Measurements from ENCODE around the gene CDKN1B. TPM values are rescaled to one million over a fixed set of nuclear protein-coding genes. Genes with fewer than 3 reads are reported as not detected.

The CDKN1B gene
- total and polyA plus RNA-seq, 2 of the 13 experiments (the other 11 are each of a cell fraction or from before 2014, with no cell fraction given), result 20.1 to 37.2 TPM

GRCh38 chr12:12673296-12673695 is 43.9 kb upstream of the CDKN1B start:
- in situ Hi-C loops (cut with HindIII; ENCODE audit: extremely low pct_ligation_motif_present, low pct_unique_long_range_greater_than_20kb) (no loop called here), intact Hi-C loops (cut with micrococcal nuclease; ENCODE audit: unreplicated experiment) (no loop called here)
- Histone ChIP-seq H3K27ac (ENCODE audit: extremely low read length, insufficient read depth, low read length) (no peak overlapping the region), H3K4me1 (ENCODE audit: insufficient read depth, low read length) (no peaks in the 10 kb centered on the region), H3K79me2 (ENCODE audit: insufficient read depth, low read length) (no peaks in the 10 kb centered on the region), H3K27me3 (ENCODE audit: control insufficient read depth in 1 of 2, insufficient read depth in 2 of 2, low read length in 2 of 2) (peaks cover 0 to 1% of the 10 kb centered on the region in 2 experiments; a peak in 1 of 5 replicates), H3K9me3 (ENCODE audit: low read length) (no peaks in the 10 kb centered on the region), H3K4me3 (replicated peaks in 1 of 3; ENCODE audit: insufficient read depth in 1 of 3, low read depth in 2 of 3, low read length in 3 of 3) (no peak overlapping the region), H3K9ac (ENCODE audit: insufficient read depth, low read depth, low read length) (no peak overlapping the region), H3K36me3 (replicated peaks in 1 of 2; ENCODE audit: control insufficient read depth in 1 of 2, insufficient read depth in 2 of 2, low read length in 2 of 2) (no peaks in the 10 kb centered on the region), H3K4me2 (ENCODE audit: low read depth, low read length) (no peak overlapping the region), H2AFZ (ENCODE audit: low read length) (no peak overlapping the region), H4K20me1 (ENCODE audit: insufficient read depth, low read length) (no peaks in the 10 kb centered on the region)
- no peak for DNase-seq (ENCODE audit: low spot score)
- POLR2A ChIA-PET, result no interaction called here
- WGBS (ENCODE audit: low lambda C conversion rate), result 65% methylated on average over 3 of the region's 3 CpGs
- ATAC-seq, result no peak
- no TSS peak for BruUV-seq (replicated peaks)
- no peak for FAIRE-seq
- CTCF ChIA-PET (ENCODE audit: low intra/inter-chr PET ratio, low total read pairs), result no interaction called here
- TF ChIP-seq ZMYM3 (CRISPR knock-in tag; IDR thresholded peaks at IDR 0.05) (no peak), NCOR1 (IDR thresholded peaks at IDR 0.05; ENCODE audit: borderline replicate concordance, low read length) (no peak), ZFP91 (CRISPR knock-in tag; IDR thresholded peaks at IDR 0.05; ENCODE audit: borderline replicate concordance) (no peak), MYNN (CRISPR knock-in tag; IDR thresholded peaks at IDR 0.05; ENCODE audit: low read depth) (no peak), CSRNP2 (CRISPR knock-in tag; conservative IDR thresholded peaks at IDR 0.05; ENCODE audit: low read depth) (no peak), FLYWCH1 (CRISPR knock-in tag; IDR thresholded peaks at IDR 0.05) (no peak), NFATC3 (CRISPR knock-in tag; IDR thresholded peaks at IDR 0.05) (no peak), ARNT (IDR thresholded peaks at IDR 0.05) (no peak), CREM (IDR thresholded peaks at IDR 0.05) (no peak), CREM (CRISPR knock-in tag; IDR thresholded peaks at IDR 0.05) (no peak), ZNF772 (CRISPR knock-in tag; IDR thresholded peaks at IDR 0.05) (no peak), ATF1 (CRISPR knock-in tag; IDR thresholded peaks at IDR 0.05) (no peak), BCLAF1 (IDR thresholded peaks at IDR 0.05) (no peak), ZIK1 (CRISPR knock-in tag; IDR thresholded peaks at IDR 0.05; ENCODE audit: borderline replicate concordance, low read depth) (no peak), ZNF124 (CRISPR knock-in tag; IDR thresholded peaks at IDR 0.05) (no peak)
- TF ChIP-seq, protein P1, sequence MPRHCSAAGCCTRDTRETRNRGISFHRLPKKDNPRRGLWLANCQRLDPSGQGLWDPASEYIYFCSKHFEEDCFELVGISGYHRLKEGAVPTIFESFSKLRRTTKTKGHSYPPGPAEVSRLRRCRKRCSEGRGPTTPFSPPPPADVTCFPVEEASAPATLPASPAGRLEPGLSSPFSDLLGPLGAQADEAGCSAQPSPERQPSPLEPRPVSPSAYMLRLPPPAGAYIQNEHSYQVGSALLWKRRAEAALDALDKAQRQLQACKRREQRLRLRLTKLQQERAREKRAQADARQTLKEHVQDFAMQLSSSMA (CRISPR knock-in tag; IDR thresholded peaks at IDR 0.05), result no peak
- TF ChIP-seq, protein P2, sequence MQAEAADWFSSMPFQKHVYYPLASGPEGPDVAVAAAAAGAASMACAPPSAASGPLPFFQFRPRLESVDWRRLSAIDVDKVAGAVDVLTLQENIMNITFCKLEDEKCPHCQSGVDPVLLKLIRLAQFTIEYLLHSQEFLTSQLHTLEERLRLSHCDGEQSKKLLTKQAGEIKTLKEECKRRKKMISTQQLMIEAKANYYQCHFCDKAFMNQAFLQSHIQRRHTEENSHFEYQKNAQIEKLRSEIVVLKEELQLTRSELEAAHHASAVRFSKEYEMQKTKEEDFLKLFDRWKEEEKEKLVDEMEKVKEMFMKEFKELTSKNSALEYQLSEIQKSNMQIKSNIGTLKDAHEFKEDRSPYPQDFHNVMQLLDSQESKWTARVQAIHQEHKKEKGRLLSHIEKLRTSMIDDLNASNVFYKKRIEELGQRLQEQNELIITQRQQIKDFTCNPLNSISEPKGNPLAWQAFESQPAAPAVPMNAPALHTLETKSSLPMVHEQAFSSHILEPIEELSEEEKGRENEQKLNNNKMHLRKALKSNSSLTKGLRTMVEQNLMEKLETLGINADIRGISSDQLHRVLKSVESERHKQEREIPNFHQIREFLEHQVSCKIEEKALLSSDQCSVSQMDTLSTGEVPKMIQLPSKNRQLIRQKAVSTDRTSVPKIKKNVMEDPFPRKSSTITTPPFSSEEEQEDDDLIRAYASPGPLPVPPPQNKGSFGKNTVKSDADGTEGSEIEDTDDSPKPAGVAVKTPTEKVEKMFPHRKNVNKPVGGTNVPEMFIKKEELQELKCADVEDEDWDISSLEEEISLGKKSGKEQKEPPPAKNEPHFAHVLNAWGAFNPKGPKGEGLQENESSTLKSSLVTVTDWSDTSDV (CRISPR knock-in tag; IDR thresholded peaks at IDR 0.05), result no peak
